Measurements from ENCODE around the gene GSTM3. TPM values are rescaled to one million over a fixed set of nuclear protein-coding genes. Genes with fewer than 3 reads are reported as not detected.

The GSTM3 gene
- 7.1 TPM for polyA plus RNA-seq (2013, experiment 1 of 4)
- 8.0 TPM for polyA plus RNA-seq (2013, experiment 2 of 4)
- polyA plus RNA-seq (2013, experiment 3 of 4) = 14.5 TPM
- 17.3 TPM for polyA plus RNA-seq (2013, experiment 4 of 4)

GRCh38 chr1:109740615-109741373 lies at the start of gene GSTM3:
TSS of gene GSTM3 (minus strand) at chr1:109741038. CDS start at chr1:109740287, 751 bp downstream.
- WGBS, 2 experiments = 6 to 8% methylated on average over 9 of the region's 10 CpGs
- H3K4me3 ChIP-seq (ENCODE audit: insufficient read depth, low read depth, low read length) = peak within 1 kb of the TSS; percentile 55
- no peak within 1 kb of the TSS for H3K27ac ChIP-seq (ENCODE audit: insufficient read depth, low read depth, low read length, poor library complexity, severe bottlenecking)

GRCh38 chr1:109790329-109790728 lies 49.5 kb upstream of the GSTM3 start:
- H3K27me3 ChIP-seq (ENCODE audit: control insufficient read depth, insufficient read depth, low read length, poor library complexity, severe bottlenecking) = no peaks in the 10 kb centered on the region
- no peaks in the 10 kb centered on the region for H3K36me3 ChIP-seq (ENCODE audit: control insufficient read depth, insufficient read depth, low read length)
- H3K27ac ChIP-seq (ENCODE audit: insufficient read depth, low read depth, low read length, poor library complexity, severe bottlenecking) = no peak overlapping the region
- H3K9me3 ChIP-seq (ENCODE audit: control insufficient read depth, low read length) = no peaks in the 10 kb centered on the region
- WGBS, 2 experiments = 93 to 94% methylated on average over 2 of the region's 2 CpGs
- H3K4me1 ChIP-seq (ENCODE audit: control insufficient read depth, insufficient read depth, low read length) = peaks cover 21% of the 10 kb centered on the region
- no peak overlapping the region for H3K4me3 ChIP-seq (ENCODE audit: insufficient read depth, low read depth, low read length)

More at GRCh38 chr1:109740615-109741373, at the start of gene GSTM3:
- Histone ChIP-seq H3K9me3 (ENCODE audit: control insufficient read depth, low read length) (no peaks in the 10 kb centered on the region), H3K4me1 (ENCODE audit: control insufficient read depth, insufficient read depth, low read length) (no peaks in the 10 kb centered on the region), H3K36me3 (ENCODE audit: control insufficient read depth, insufficient read depth, low read length) (no peaks in the 10 kb centered on the region), H3K27me3 (ENCODE audit: control insufficient read depth, insufficient read depth, low read length, poor library complexity, severe bottlenecking) (peaks cover 51% of the 10 kb centered on the region)

GRCh38 chr1:109789551-109790180 lies 48.8 kb upstream of the GSTM3 start:
- H3K4me3 ChIP-seq (ENCODE audit: insufficient read depth, low read depth, low read length) = no peak overlapping the region
- H3K27ac ChIP-seq (ENCODE audit: insufficient read depth, low read depth, low read length, poor library complexity, severe bottlenecking) = no peak overlapping the region
- peaks cover 21% of the 10 kb centered on the region for H3K4me1 ChIP-seq (ENCODE audit: control insufficient read depth, insufficient read depth, low read length)
- H3K9me3 ChIP-seq (ENCODE audit: control insufficient read depth, low read length) = no peaks in the 10 kb centered on the region
- H3K27me3 ChIP-seq (ENCODE audit: control insufficient read depth, insufficient read depth, low read length, poor library complexity, severe bottlenecking) = no peaks in the 10 kb centered on the region
- 91 to 93% methylated on average over 9 of the region's 9 CpGs for WGBS, 2 experiments
- no peaks in the 10 kb centered on the region for H3K36me3 ChIP-seq (ENCODE audit: control insufficient read depth, insufficient read depth, low read length)

- Histone ChIP-seq H3K27ac (ENCODE audit: insufficient read depth, low read depth, low read length, poor library complexity, severe bottlenecking) (no peak overlapping the region), H3K4me1 (ENCODE audit: control insufficient read depth, insufficient read depth, low read length) (peaks cover 20% of the 10 kb centered on the region), H3K36me3 (ENCODE audit: control insufficient read depth, insufficient read depth, low read length) (no peaks in the 10 kb centered on the region), H3K27me3 (ENCODE audit: control insufficient read depth, insufficient read depth, low read length, poor library complexity, severe bottlenecking) (no peaks in the 10 kb centered on the region), H3K4me3 (ENCODE audit: insufficient read depth, low read depth, low read length) (no peak overlapping the region), H3K9me3 (ENCODE audit: control insufficient read depth, low read length) (no peaks in the 10 kb centered on the region)
- 85 to 87% methylated on average over 9 of the region's 9 CpGs for WGBS, 2 experiments
Observed at GRCh38 chr1:109788695-109789521, 48.1 kb upstream of the GSTM3 start.

- 88 to 90% methylated on average over 19 of the region's 19 CpGs for WGBS, 2 experiments
- Histone ChIP-seq H3K4me1 (ENCODE audit: control insufficient read depth, insufficient read depth, low read length) (peaks cover 14% of the 10 kb centered on the region), H3K4me3 (ENCODE audit: insufficient read depth, low read depth, low read length) (no peak overlapping the region), H3K9me3 (ENCODE audit: control insufficient read depth, low read length) (no peaks in the 10 kb centered on the region), H3K27me3 (ENCODE audit: control insufficient read depth, insufficient read depth, low read length, poor library complexity, severe bottlenecking) (no peaks in the 10 kb centered on the region), H3K27ac (ENCODE audit: insufficient read depth, low read depth, low read length, poor library complexity, severe bottlenecking) (no peak overlapping the region), H3K36me3 (ENCODE audit: control insufficient read depth, insufficient read depth, low read length) (no peaks in the 10 kb centered on the region)
Observed at GRCh38 chr1:109787845-109788601, 47.2 kb upstream of the GSTM3 start.

GRCh38 chr1:109787211-109787844 lies 46.5 kb upstream of the GSTM3 start:
- Histone ChIP-seq H3K9me3 (ENCODE audit: control insufficient read depth, low read length) (no peaks in the 10 kb centered on the region), H3K36me3 (ENCODE audit: control insufficient read depth, insufficient read depth, low read length) (no peaks in the 10 kb centered on the region), H3K27me3 (ENCODE audit: control insufficient read depth, insufficient read depth, low read length, poor library complexity, severe bottlenecking) (no peaks in the 10 kb centered on the region), H3K4me1 (ENCODE audit: control insufficient read depth, insufficient read depth, low read length) (peaks cover 7% of the 10 kb centered on the region), H3K27ac (ENCODE audit: insufficient read depth, low read depth, low read length, poor library complexity, severe bottlenecking) (no peak overlapping the region), H3K4me3 (ENCODE audit: insufficient read depth, low read depth, low read length) (no peak overlapping the region)
- WGBS, 2 experiments = 94% methylated on average over 9 of the region's 9 CpGs

- no peaks in the 10 kb centered on the region for H3K36me3 ChIP-seq (ENCODE audit: control insufficient read depth, insufficient read depth, low read length)
- no peak overlapping the region for H3K27ac ChIP-seq (ENCODE audit: insufficient read depth, low read depth, low read length, poor library complexity, severe bottlenecking)
- WGBS, 2 experiments = 90 to 93% methylated on average over 6 of the region's 6 CpGs
- H3K4me1 ChIP-seq (ENCODE audit: control insufficient read depth, insufficient read depth, low read length) = no peaks in the 10 kb centered on the region
- H3K27me3 ChIP-seq (ENCODE audit: control insufficient read depth, insufficient read depth, low read length, poor library complexity, severe bottlenecking) = no peaks in the 10 kb centered on the region
- no peaks in the 10 kb centered on the region for H3K9me3 ChIP-seq (ENCODE audit: control insufficient read depth, low read length)
- H3K4me3 ChIP-seq (ENCODE audit: insufficient read depth, low read depth, low read length) = no peak overlapping the region
Observed at GRCh38 chr1:109786531-109787021, 45.7 kb upstream of the GSTM3 start.

GRCh38 chr1:109786112-109786480 lies 45.3 kb upstream of the GSTM3 start:
- Histone ChIP-seq H3K9me3 (ENCODE audit: control insufficient read depth, low read length) (no peaks in the 10 kb centered on the region), H3K27me3 (ENCODE audit: control insufficient read depth, insufficient read depth, low read length, poor library complexity, severe bottlenecking) (no peaks in the 10 kb centered on the region), H3K27ac (ENCODE audit: insufficient read depth, low read depth, low read length, poor library complexity, severe bottlenecking) (no peak overlapping the region), H3K36me3 (ENCODE audit: control insufficient read depth, insufficient read depth, low read length) (no peaks in the 10 kb centered on the region), H3K4me1 (ENCODE audit: control insufficient read depth, insufficient read depth, low read length) (no peaks in the 10 kb centered on the region), H3K4me3 (ENCODE audit: insufficient read depth, low read depth, low read length) (no peak overlapping the region)
- 92 to 96% methylated on average over 3 to 4 of the region's 5 CpGs for WGBS, 2 experiments

GRCh38 chr1:109785446-109786111 lies 44.7 kb upstream of the GSTM3 start:
- Histone ChIP-seq H3K27me3 (ENCODE audit: control insufficient read depth, insufficient read depth, low read length, poor library complexity, severe bottlenecking) (no peaks in the 10 kb centered on the region), H3K4me1 (ENCODE audit: control insufficient read depth, insufficient read depth, low read length) (no peaks in the 10 kb centered on the region), H3K36me3 (ENCODE audit: control insufficient read depth, insufficient read depth, low read length) (no peaks in the 10 kb centered on the region), H3K4me3 (ENCODE audit: insufficient read depth, low read depth, low read length) (no peak overlapping the region), H3K9me3 (ENCODE audit: control insufficient read depth, low read length) (no peaks in the 10 kb centered on the region), H3K27ac (ENCODE audit: insufficient read depth, low read depth, low read length, poor library complexity, severe bottlenecking) (no peak overlapping the region)
- WGBS, 2 experiments = 76 to 86% methylated on average over 4 of the region's 4 CpGs
